KBM-7 (cell line): Measurements from ENCODE around the gene DEGS1.

Experiments used
- DNase-seq: peaks from one replicate; pipeline ENCODE4 v3.0.0-alpha.2; 2015
- in situ Hi-C: fragments of 300-500 bp; cut with MboI; formaldehyde crosslinking; loops from 2 replicates; pipeline ENCODE4 v1.14.3; 2020; ENCODE audit warnings: low sequenced_read_pairs, low pct_unique_long_range_greater_than_20kb, mixed read lengths

Gene DEGS1

GRCh38 chr1:224177356-224177999, 5.6 kb upstream of the DEGS1 start:
- DNase-seq = no peak
- in situ Hi-C loops = no loop called here

GRCh38 chr1:224178894-224179293, 4.1 kb upstream of the DEGS1 start:
- no peak for DNase-seq
- in situ Hi-C loops = no loop called here

DNA sequence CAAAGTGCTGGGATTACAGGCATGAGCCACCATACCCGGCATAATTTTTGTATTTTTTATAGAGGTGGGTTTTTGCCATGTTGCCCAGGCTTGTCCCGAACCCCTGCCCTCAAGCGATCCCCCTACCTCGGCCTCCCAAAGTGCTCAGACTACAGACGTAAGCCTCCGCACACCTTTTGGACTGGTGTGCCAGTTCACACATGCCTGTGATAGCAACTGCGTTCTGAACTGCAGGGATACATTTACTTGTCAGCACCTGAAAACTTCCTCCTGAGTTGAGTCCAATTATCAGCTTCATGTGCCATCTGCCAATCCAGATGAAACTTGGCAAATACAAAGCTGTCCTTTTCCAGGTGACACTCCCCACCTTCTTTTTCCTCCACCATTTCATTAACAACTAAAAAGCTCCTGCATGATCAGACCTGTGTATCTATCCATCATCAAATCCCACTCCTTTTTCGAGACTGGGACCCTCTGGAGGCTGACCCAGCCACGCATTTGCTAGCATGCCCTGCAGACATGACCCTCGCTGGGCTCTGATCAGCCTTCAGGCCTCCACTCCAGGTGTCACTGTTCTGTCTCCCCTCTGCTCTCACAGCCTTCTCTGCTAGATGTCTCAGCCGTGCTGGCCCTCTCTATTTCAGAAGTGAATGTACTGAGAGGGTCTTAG, 2.1 kb upstream of the DEGS1 start:
- in situ Hi-C loops = no loop called here

DNA sequence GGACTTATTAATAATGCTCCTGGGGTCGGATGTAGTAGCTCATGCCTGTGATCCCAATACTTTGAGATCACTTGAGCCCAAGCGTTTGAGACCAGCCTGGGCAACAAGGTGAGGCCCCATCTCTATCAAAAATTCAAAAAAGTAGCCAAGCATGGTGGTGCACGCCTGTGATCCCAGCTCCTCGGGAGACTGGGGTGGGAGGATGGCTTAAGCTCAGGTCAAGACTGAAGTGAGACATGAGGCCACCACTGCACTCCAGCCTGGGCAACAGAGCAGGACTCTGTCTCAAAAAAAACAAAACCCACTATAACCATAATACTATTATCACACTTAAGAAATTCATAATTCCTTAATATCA, 1.6 kb upstream of the DEGS1 start:
- DNase-seq = no peak
- in situ Hi-C loops = no loop called here

More for the DNA sequence above, 2.1 kb upstream of the DEGS1 start:
- no peak for DNase-seq

- DNase-seq = no peak
These were observed 779 bp upstream of the DEGS1 start for GRCh38 chr1:224182057-224182865.

GRCh38 chr1:224183591-224184312, 712 bp downstream of the DEGS1 start:
- in situ Hi-C loops = no loop called here
- peak; percentile 68 for DNase-seq

More at GRCh38 chr1:224182057-224182865, 779 bp upstream of the DEGS1 start:
- in situ Hi-C loops = no loop called here

- in situ Hi-C loops = no loop called here
- DNase-seq = no peak
These were observed 2.2 kb downstream of the DEGS1 start for GRCh38 chr1:224185208-224185607.

- no peak for DNase-seq
- in situ Hi-C loops = no loop called here
These were observed 5.2 kb downstream of the DEGS1 start for GRCh38 chr1:224188286-224188685.

DNA sequence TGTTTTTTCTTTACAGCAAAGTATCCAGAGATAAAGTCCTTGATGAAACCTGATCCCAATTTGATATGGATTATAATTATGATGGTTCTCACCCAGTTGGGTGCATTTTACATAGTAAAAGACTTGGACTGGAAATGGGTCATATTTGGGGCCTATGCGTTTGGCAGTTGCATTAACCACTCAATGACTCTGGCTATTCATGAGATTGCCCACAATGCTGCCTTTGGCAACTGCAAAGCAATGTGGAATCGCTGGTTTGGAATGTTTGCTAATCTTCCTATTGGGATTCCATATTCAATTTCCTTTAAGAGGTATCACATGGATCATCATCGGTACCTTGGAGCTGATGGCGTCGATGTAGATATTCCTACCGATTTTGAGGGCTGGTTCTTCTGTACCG, 6.5 kb downstream of the DEGS1 start:
- in situ Hi-C loops = no loop called here
- DNase-seq = no peak

GRCh38 chr1:224192082-224192788, 9.2 kb downstream of the DEGS1 start:
- in situ Hi-C loops = no loop called here
- no peak for DNase-seq

- no peak for DNase-seq
- in situ Hi-C loops = no loop called here
These were observed 10.4 kb downstream of the DEGS1 start for GRCh38 chr1:224193319-224193966.

DNA sequence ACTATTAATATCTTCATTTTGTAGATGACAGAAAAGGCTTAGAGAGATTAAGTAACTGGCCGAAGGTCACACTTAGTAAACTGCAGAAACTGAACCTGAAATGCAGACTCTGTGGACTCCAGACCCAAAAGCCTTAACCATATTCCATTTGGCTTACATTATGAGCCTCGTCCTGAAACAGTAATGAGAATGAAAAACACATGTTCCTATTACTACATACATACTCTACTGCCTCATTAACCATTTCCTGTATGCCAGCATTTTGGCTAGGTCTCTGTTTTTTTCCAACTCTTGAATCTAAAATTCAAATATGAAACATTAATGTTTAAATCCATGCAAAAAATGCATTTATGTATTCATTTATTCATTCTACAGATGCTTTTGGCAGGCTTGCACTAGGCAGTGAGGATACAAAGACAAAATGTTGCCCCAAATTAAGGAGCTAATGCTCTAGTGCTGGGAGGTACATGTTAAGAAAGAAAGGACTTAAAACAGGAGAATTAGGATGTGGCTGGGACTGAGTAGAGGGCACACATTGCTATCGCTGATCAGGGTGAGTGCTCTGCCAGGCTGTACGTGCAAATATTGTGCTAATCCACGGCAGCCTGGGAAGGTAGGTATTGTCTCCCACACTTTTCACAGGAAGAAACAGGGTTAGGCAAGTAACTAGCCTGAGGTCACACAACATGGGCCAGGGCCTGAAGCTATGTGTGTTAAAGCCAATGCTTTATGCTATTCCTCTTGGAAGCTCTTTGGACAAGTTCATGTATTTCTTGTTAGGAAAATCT, 14.0 kb downstream of the DEGS1 start:
- in situ Hi-C loops = no loop called here
- no peak for DNase-seq

- no peak for DNase-seq
- in situ Hi-C loops = no loop called here
These were observed 15.5 kb downstream of the DEGS1 start for GRCh38 chr1:224198572-224198971.

- in situ Hi-C loops = no loop called here
- no peak for DNase-seq
These were observed 16.6 kb downstream of the DEGS1 start for GRCh38 chr1:224199679-224200078.

DNA sequence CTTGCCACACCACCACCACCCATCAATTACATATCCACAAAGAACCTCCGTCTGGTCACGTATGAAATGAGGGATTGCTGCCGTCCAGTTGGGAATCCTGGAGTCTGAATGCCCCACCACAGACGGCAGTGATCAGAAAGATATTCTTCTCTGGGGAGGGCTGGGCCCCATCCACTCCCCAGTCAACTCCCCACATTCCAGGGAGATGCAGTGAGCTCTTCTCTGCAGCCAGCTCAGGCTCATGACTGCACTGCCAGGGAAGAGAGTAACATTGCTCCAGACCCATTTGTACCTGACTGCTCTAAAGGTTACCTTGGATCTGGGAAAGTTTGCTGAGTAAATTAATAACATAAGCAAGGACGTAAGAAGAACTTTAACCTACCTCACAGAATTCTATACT, 18.3 kb downstream of the DEGS1 start:
- in situ Hi-C loops = no loop called here

GRCh38 chr1:224201853-224202252, 18.8 kb downstream of the DEGS1 start:
- in situ Hi-C loops = no loop called here
- DNase-seq = no peak

More for the DNA sequence above, 18.3 kb downstream of the DEGS1 start:
- DNase-seq = no peak

DNA sequence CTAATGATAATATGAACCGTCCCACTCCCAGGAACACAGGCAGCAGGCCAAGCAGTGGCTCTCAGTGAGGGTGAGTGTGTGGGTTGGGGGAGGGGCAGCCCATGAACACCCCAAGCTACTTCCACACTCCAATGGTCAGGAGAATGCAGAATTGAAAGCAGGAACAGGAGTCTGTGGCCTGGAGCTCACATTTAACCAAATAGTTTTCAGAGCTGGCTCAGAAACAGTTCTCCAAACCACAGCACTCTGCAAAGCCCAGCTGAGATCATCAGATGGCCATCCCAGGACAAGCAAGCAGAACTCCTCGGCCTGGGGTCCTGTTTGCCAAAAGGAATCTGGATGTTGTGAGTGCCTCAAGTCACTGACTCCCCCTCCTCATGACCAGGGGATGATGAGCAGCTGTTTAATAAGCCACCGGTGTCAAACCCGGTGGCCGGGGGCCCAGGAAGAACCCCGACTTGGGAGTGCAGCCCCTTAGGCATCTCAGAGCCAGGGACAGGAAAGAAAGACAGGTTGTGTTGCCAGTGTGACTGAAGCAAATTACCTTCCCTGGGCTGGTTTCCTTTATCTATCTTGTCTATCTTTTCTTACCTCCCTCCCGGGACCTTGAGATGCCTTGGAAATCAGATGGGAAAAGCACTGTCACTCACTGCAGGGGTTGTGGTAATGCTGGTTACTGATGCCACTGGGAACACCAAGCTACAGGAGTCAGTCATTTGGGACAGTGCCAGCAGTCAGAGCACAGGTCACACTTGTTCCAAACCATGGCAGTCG, 20.4 kb downstream of the DEGS1 start:
- in situ Hi-C loops = no loop called here
- DNase-seq = peak; percentile 61
